H9 (cell line): ENCODE results near the gene GIPC2. TPM values are rescaled to one million over a fixed set of nuclear protein-coding genes. Genes with fewer than 3 reads are reported as not detected.

Experiments
- DNase-seq: peaks from one replicate; pipeline ENCODE4 v3.0.0-alpha.2; 2017
- H2AFZ ChIP-seq: one replicate; pipeline ENCODE4 v1.6.1; 2013; ENCODE audit warnings: mild to moderate bottlenecking, low read length, control low read depth, moderate library complexity
- H2AK5ac ChIP-seq: 2 replicates; pipeline ENCODE4 v1.6.1; 2013; ENCODE audit warnings: low read length, control low read depth, mixed read lengths; ENCODE audit not compliant: insufficient read length
- H2BK120ac ChIP-seq: one replicate; pipeline ENCODE4 v1.6.1; 2013; ENCODE audit warnings: low read depth, mild to moderate bottlenecking, low read length, control low read depth, inconsistent platforms; ENCODE audit not compliant: poor library complexity, severe bottlenecking
- H2BK12ac ChIP-seq: 2 replicates; pipeline ENCODE4 v1.6.1; 2013; ENCODE audit warnings: low read length, control low read depth, mixed read lengths, low read depth; ENCODE audit not compliant: insufficient read length
- H2BK15ac ChIP-seq: 2 replicates; pipeline ENCODE4 v1.6.1; 2013; ENCODE audit warnings: low read depth, low read length, control low read depth
- H2BK20ac ChIP-seq: one replicate; pipeline ENCODE4 v1.6.1; 2013; ENCODE audit warnings: low read depth, mild to moderate bottlenecking, low read length, control low read depth, inconsistent platforms; ENCODE audit not compliant: poor library complexity, severe bottlenecking
- H2BK5ac ChIP-seq: 2 replicates; pipeline ENCODE4 v1.6.1; 2013; ENCODE audit warnings: low read length, control low read depth, mixed read lengths; ENCODE audit not compliant: insufficient read length
- H3K14ac ChIP-seq: 2 replicates; pipeline ENCODE4 v1.6.1; 2013; ENCODE audit warnings: low read length, control low read depth; ENCODE audit not compliant: insufficient read depth
- H3K18ac ChIP-seq: 2 replicates; pipeline ENCODE4 v1.6.1; 2013; ENCODE audit warnings: low read depth, mild to moderate bottlenecking, mixed read lengths, low read length, control low read depth; ENCODE audit not compliant: insufficient read length
- H3K23ac ChIP-seq: 2 replicates; pipeline ENCODE4 v1.6.1; 2013; ENCODE audit warnings: low read length, control low read depth, mixed read lengths, low read depth; ENCODE audit not compliant: insufficient read length
- H3K23me2 ChIP-seq: 2 replicates; pipeline ENCODE4 v1.6.1; 2013; ENCODE audit warnings: low read depth, mild to moderate bottlenecking, mixed read lengths, low read length, control low read depth; ENCODE audit not compliant: insufficient read length, poor library complexity, severe bottlenecking
- H3K27ac ChIP-seq: 2 replicates; pipeline ENCODE4 v1.5.1; 2013; ENCODE audit warnings: low read length, control low read depth, mixed read lengths, low read depth; ENCODE audit not compliant: insufficient read length
- H3K27me3 ChIP-seq: 2 replicates; pipeline ENCODE4 v1.6.1; 2013; ENCODE audit warnings: low read length, control low read depth, inconsistent platforms; ENCODE audit not compliant: insufficient read depth
- H3K4ac ChIP-seq: 2 replicates; pipeline ENCODE4 v1.6.1; 2013; ENCODE audit warnings: low read depth, mild to moderate bottlenecking, control low read depth, inconsistent platforms, low read length, moderate library complexity
- H3K4me1 ChIP-seq: 2 replicates; pipeline ENCODE4 v1.6.1; 2013; ENCODE audit warnings: low read length, control low read depth, inconsistent platforms; ENCODE audit not compliant: insufficient read depth
- H3K4me2 ChIP-seq: 2 replicates; pipeline ENCODE4 v1.6.1; 2013; ENCODE audit warnings: low read length, control low read depth, mixed read lengths; ENCODE audit not compliant: insufficient read length, insufficient read depth
- H3K56ac ChIP-seq: 2 replicates; pipeline ENCODE4 v1.6.1; 2013; ENCODE audit warnings: low read depth, mild to moderate bottlenecking, mixed read lengths, low read length, control low read depth; ENCODE audit not compliant: insufficient read length
- H3K79me1 ChIP-seq: 2 replicates; pipeline ENCODE4 v1.6.1; 2013; ENCODE audit warnings: low read depth, mild to moderate bottlenecking, moderate library complexity, low read length, control low read depth, inconsistent platforms; ENCODE audit not compliant: insufficient read depth, poor library complexity, severe bottlenecking
- H3K79me2 ChIP-seq: 2 replicates; pipeline ENCODE4 v1.6.1; 2013; ENCODE audit warnings: low read length, control low read depth, inconsistent platforms; ENCODE audit not compliant: insufficient read depth
- H3K9ac ChIP-seq: 2 replicates; pipeline ENCODE4 v1.6.1; 2013; ENCODE audit warnings: low read length, control low read depth, mixed read lengths; ENCODE audit not compliant: insufficient read length; ENCODE audit errors: extremely low read depth
- H3K9me3 ChIP-seq: one replicate; pipeline ENCODE4 v1.6.1; 2013; ENCODE audit warnings: low read depth, low read length, inconsistent platforms; ENCODE audit not compliant: control insufficient read depth
- H3T11ph ChIP-seq: one replicate; pipeline ENCODE4 v1.6.1; 2013; ENCODE audit warnings: mild to moderate bottlenecking, low read length, control low read depth, inconsistent platforms
- H4K20me1 ChIP-seq: one replicate; pipeline ENCODE4 v1.6.1; 2013; ENCODE audit not compliant: control insufficient read depth, insufficient read length, insufficient read depth
- H4K5ac ChIP-seq: 2 replicates; pipeline ENCODE4 v1.6.1; 2013; ENCODE audit warnings: low read depth, mild to moderate bottlenecking, mixed read lengths, low read length, control low read depth; ENCODE audit not compliant: insufficient read length
- H4K8ac ChIP-seq: replicated peaks from 2 replicates; pipeline ENCODE4 v1.6.1; 2013; ENCODE audit warnings: low read length, control low read depth, mixed read lengths, low read depth; ENCODE audit not compliant: insufficient read length
- H4K91ac ChIP-seq: 2 replicates; pipeline ENCODE4 v1.6.1; 2013; ENCODE audit warnings: low read depth, mild to moderate bottlenecking, moderate library complexity, mixed read lengths, low read length, control low read depth; ENCODE audit not compliant: insufficient read length
- H3K27ac Mint-ChIP-seq, 3 experiments: 2 replicates in 2 of 3; 3 replicates in 1 of 3; pipeline ENCODE4 v1.8.0; 2020 to 2021; ENCODE audit warnings: mixed read lengths in 3 of 3, mild to moderate bottlenecking in 1 of 3, moderate library complexity in 1 of 3
- H3K27me3 Mint-ChIP-seq: 2 replicates; pipeline ENCODE4 v1.8.0; 2021; ENCODE audit warnings: low read depth, mild to moderate bottlenecking, moderate library complexity, mixed read lengths
- H3K36me3 Mint-ChIP-seq, 3 experiments: 2 replicates in 2 of 3; 3 replicates in 1 of 3; pipeline ENCODE4 v1.8.0; 2020 to 2021; ENCODE audit warnings: low read depth in 3 of 3, mixed read lengths in 3 of 3; ENCODE audit not compliant: insufficient read depth in 1 of 3
- H3K4me1 Mint-ChIP-seq, 2 experiments: 2 replicates each; pipeline ENCODE4 v1.8.0; 2020; ENCODE audit warnings: mixed read lengths in 2 of 2
- H3K4me3 Mint-ChIP-seq, 2 experiments: 2 replicates in 1 of 2; 3 replicates in 1 of 2; pipeline ENCODE4 v1.8.0; 2020 to 2021; ENCODE audit warnings: mild to moderate bottlenecking in 2 of 2, mixed read lengths in 2 of 2, moderate library complexity in 1 of 2
- H3K9me3 Mint-ChIP-seq, 2 experiments: 2 replicates in 1 of 2; 3 replicates in 1 of 2; pipeline ENCODE4 v1.8.0; 2020; ENCODE audit warnings: mild to moderate bottlenecking in 2 of 2, mixed read lengths in 2 of 2, moderate library complexity in 1 of 2
- WGBS: extraction: QIAGEN DNeasy Blood & Tissue Kit; methylation state at CpG from one replicate; pipeline ENCODE4 v1.1.7; 2013; ENCODE audit warnings: missing lambda C conversion rate, low lambda C conversion rate, mixed read lengths; ENCODE audit not compliant: insufficient read length; ENCODE audit errors: extremely low coverage; 5-methylcytosine and 5-hydroxymethylcytosine counted together
- total RNA-seq: library from RNA; stranded (reverse); gene quantifications from 2 replicates; pipeline ENCODE4 v1.2.1, GENCODE V29; 2021
- TF ChIP-seq, protein P1 (sequence below): fragments of 200-600 bp; sonication (generic); conservative IDR thresholded peaks from 3 replicates; pipeline ENCODE4 v1.8.0; 2021; ENCODE audit warnings: antibody characterized with exemption, mild to moderate bottlenecking

The GIPC2 gene
- total RNA-seq, 1 experiment from 2014 or later = 0.85 TPM

DNA sequence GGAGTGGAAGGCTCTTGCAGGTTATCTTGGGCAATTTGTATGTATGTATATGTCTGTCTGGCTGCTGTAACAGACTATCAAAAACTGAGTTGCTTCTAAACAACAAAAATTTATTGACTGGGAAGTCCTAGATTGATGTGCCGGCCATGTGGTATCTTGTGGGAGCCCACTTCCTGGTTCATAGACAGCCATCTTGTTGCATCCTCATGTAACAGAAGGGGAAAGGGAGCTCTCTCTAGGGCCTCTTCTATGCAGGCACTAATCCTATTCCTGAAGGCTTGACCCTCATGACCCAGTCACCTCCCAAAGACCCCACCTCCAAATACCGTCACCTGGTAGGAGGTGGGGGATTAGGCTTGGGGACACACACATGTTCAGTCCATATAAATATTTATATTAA is 9.2 kb downstream of the GIPC2 start:
- H2BK12ac ChIP-seq = no peak overlapping the region
- no peaks in the 10 kb centered on the region for H3K4me1 ChIP-seq
- no peak overlapping the region for H3T11ph ChIP-seq
- no peak overlapping the region for H3K56ac ChIP-seq
- H3K23me2 ChIP-seq = no peaks in the 10 kb centered on the region
- H3K23ac ChIP-seq = no peak overlapping the region
- no peak overlapping the region for H4K91ac ChIP-seq
- H4K5ac ChIP-seq = no peak overlapping the region
- H3K4ac ChIP-seq = no peak overlapping the region
- no peak overlapping the region for H3K4me2 ChIP-seq
- H2AK5ac ChIP-seq = no peak overlapping the region
- H2BK5ac ChIP-seq = no peak overlapping the region
- no peak overlapping the region for H3K9ac ChIP-seq
- no peak overlapping the region for H3K4me3 Mint-ChIP-seq
- H3K27me3 Mint-ChIP-seq = no peaks in the 10 kb centered on the region; the same call in 1 of the 2 replicates
- H3K18ac ChIP-seq = no peak overlapping the region
- no peaks in the 10 kb centered on the region for H3K36me3 Mint-ChIP-seq
- H4K8ac ChIP-seq = no peak overlapping the region
- no peak overlapping the region for H2BK120ac ChIP-seq
- H3K4me1 Mint-ChIP-seq = peaks cover 6% of the 10 kb centered on the region in 2 experiments; a peak in 2 of 4 replicates
- no CpG with 5 or more reads among the region's 2 CpGs for WGBS
- H3K9me3 Mint-ChIP-seq = no peaks in the 10 kb centered on the region
- no peak overlapping the region for H2BK15ac ChIP-seq
- no peak overlapping the region for H2AFZ ChIP-seq
- no peak overlapping the region for H3K27ac ChIP-seq
- no peaks in the 10 kb centered on the region for H3K27me3 ChIP-seq
- no peak overlapping the region for H2BK20ac ChIP-seq
- no peak overlapping the region for H3K14ac ChIP-seq
- no peak overlapping the region for H3K27ac Mint-ChIP-seq
- no peak for DNase-seq
- no peaks in the 10 kb centered on the region for H3K9me3 ChIP-seq
- H4K20me1 ChIP-seq = no peaks in the 10 kb centered on the region
- no peaks in the 10 kb centered on the region for H3K79me1 ChIP-seq
- TF ChIP-seq, protein P1, sequence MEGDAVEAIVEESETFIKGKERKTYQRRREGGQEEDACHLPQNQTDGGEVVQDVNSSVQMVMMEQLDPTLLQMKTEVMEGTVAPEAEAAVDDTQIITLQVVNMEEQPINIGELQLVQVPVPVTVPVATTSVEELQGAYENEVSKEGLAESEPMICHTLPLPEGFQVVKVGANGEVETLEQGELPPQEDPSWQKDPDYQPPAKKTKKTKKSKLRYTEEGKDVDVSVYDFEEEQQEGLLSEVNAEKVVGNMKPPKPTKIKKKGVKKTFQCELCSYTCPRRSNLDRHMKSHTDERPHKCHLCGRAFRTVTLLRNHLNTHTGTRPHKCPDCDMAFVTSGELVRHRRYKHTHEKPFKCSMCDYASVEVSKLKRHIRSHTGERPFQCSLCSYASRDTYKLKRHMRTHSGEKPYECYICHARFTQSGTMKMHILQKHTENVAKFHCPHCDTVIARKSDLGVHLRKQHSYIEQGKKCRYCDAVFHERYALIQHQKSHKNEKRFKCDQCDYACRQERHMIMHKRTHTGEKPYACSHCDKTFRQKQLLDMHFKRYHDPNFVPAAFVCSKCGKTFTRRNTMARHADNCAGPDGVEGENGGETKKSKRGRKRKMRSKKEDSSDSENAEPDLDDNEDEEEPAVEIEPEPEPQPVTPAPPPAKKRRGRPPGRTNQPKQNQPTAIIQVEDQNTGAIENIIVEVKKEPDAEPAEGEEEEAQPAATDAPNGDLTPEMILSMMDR = no peak
- H3K79me2 ChIP-seq = no peaks in the 10 kb centered on the region
